Stimulated activated CD4-positive, alpha-beta T cell treated with anti-CD3 and anti-CD28 coated beads, Interleukin-2, amount 100 ng/mL, for 4 hours (primary cell): ENCODE results near the gene SLC17A2.
"Not testable (repeated sequence)": the region's sequence is repeated elsewhere in the genome, so short reads cannot be mapped to it uniquely, and the experiment has no call there.

Experiments
- DNase-seq: peaks from one replicate; pipeline ENCODE4 v3.0.0-alpha.2; 2020; ENCODE audit warnings: low read depth

Gene SLC17A2

GRCh38 chr6:25951296-25952032 is 21.0 kb upstream of the SLC17A2 start:
- no peak for DNase-seq

GRCh38 chr6:25950297-25950696 is 19.8 kb upstream of the SLC17A2 start:
- no peak for DNase-seq

DNA sequence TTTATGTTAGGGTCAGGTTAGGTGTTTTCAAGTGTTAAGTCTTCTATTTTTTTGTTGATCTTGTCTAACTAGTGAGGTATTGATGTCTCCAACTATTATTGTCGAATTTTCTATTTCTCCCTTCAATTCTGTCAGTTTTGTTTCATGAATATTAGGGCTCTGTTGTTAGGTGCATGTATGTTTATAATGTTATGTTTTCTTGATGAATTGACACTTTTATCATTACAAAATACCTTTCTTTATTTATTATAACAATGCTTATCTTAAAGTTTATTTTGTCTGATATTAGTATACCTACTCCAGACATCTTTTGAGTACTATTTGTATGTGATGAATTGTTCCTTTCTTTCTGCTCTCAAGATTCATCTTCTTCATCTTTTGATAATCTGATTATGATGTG is 19.2 kb upstream of the SLC17A2 start:
- DNase-seq, result no peak

GRCh38 chr6:25947492-25947891 is 17.0 kb upstream of the SLC17A2 start:
- DNase-seq, result not testable (repeated sequence)

DNA sequence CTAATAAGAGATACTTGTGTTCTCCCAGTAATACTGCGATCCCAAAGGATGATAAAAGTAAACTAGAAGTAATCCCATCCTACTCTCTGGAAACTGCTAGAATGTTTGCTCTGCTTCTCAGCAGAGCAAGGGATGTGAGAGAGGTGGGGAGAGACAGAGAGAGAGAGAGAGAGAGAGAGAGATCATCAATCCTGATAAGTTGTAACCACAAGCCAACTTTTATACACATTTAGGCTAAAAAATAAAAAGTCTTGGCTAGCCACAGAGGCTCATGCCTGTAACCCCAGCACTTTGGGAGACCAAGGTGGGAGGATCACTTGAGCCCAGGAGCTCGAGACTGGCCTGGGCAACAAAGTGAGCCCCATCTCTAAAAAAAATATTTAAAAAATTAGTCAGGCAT is 16.1 kb upstream of the SLC17A2 start:
- no peak for DNase-seq

DNA sequence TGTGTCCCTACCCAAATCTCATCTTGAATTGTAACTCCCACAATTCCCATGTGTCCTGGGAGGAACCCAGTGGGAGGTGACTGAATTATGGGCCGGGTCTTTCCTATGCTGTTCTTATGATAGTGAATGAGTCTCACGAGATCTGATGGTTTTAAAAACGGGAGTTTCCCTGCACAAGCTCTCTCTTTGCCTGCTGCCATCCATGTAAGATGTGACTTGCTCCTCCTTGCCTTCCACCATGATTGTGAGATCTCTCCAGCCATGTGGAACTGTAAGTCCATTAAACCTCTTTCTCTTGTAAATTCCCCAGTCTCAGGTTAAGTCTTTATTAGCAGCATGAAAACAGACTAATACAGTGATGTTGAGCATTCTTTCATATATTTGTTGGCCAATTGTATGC is 15.2 kb upstream of the SLC17A2 start:
- DNase-seq, result not testable (repeated sequence)

GRCh38 chr6:25944688-25945574 is 14.4 kb upstream of the SLC17A2 start:
- no peak for DNase-seq

- no peak for DNase-seq
Measured at GRCh38 chr6:25943887-25944286, 13.4 kb upstream of the SLC17A2 start.

GRCh38 chr6:25942561-25943147 is 12.2 kb upstream of the SLC17A2 start:
- DNase-seq, result no peak

DNA sequence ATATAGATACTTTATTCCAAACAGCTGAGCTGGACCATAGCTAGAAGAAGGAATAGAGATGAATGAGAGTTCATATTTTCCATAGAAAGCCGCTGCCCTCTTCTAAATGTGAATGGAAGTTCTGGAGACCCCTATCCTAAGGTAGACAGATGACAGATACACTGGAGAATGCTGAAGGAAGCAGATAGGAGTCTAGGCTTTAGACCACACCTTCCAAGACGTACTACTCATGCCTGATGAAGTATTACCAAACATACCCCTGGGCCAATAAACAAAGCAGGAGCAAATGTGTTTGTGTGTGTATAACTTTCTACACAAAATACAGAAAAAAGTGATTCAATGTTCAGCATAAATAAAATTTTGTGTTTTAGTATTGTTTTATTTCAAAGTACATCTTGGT is 9.1 kb upstream of the SLC17A2 start:
- no peak for DNase-seq

- no peak for DNase-seq
Measured at GRCh38 chr6:25935953-25936352, 5.5 kb upstream of the SLC17A2 start.

- DNase-seq, result no peak
Measured at GRCh38 chr6:25934735-25935313, 4.3 kb upstream of the SLC17A2 start.

DNA sequence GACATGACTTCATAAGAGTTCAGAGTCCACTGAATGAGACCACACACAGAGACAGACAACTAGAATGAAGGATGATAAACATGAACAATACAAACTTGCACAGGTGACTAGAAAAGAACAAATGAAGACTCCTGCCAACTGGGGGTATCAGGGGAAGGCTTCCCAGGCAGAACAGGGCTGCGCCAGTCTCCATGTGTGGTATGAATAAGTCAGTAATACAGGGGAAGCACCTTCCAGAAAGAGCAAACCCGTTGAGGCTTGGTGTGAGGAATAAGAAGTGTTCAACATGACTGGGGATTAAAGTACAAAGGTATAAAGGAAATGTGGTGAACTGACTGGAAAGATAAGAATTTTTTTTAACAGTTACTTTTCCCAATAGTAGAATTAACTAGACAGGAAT is 3.7 kb upstream of the SLC17A2 start:
- DNase-seq, result no peak

DNA sequence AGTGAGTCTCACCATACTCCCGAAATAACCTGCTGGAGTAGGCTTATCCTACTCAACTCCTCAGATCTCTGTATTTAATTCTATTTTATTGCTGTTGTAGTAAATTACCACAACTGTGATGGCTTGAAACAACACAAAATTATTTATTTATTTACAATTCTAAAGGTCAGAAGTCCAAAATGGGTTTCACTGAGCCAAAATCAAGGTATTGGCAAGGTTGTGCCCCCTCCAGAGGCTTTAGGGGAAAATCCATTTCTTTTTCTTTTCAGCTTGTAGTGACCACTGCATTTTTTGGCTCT is 869 bp upstream of the SLC17A2 start:
- DNase-seq, result no peak

GRCh38 chr6:25929785-25930184 is 706 bp downstream of the SLC17A2 start:
- DNase-seq, result not testable (repeated sequence)

DNA sequence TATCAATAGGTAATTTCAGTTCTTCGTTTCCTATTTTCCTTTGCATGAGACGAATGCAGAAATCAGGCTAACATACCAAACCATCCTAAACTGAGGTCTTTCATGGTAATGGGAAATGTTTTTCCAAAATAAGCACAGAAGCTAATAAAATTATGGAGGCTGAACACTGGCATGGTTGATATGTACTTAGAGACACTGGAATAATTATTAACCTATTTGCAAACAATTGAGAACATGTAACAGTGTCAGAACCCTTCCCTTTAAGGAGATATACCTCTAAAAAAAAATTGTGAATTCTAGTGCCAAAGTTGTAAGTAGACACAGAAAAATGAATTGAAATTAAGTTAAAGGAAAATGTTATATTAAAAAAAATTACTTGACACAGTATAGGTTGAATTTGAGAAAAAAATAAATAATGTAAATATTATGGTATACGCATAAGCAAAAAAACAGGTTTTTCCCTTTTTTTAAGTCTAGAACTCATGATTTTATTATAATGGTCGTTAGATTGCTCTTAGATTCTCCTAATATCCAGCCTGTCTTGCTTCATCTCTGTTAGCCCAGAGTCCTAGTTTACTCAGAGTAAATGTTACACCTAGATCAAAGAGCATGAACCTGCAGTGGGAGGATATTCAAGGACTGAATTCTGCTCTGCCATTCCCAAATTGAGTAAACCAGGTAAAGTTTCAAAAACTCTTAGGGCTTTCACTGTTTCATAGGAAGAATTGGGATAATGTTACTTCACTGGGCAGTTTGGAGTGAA is 1.7 kb downstream of the SLC17A2 start:
- no peak for DNase-seq

- no peak for DNase-seq
Measured at GRCh38 chr6:25927756-25928216, 2.7 kb downstream of the SLC17A2 start.

DNA sequence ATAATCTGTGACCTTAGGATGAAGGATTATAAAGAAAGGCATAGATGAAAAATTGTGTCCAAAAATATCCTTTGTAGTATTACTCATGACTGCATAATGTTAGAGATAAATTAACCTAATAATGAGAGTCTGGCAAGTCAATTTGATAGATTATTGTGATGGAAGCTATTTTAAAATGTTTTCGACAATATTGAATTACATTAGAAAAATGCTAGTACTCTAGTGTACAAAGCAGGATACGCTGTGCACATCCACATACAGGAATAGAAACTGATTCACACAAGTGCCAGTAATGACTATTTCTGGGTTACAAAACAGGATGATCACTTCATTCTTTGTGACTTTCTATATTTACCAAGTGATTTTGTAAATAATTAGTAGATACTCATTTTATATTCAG is 3.3 kb downstream of the SLC17A2 start:
- no peak for DNase-seq

GRCh38 chr6:25925876-25926275 is 4.6 kb downstream of the SLC17A2 start:
- DNase-seq, result no peak

GRCh38 chr6:25922301-25922700 is 8.2 kb downstream of the SLC17A2 start:
- DNase-seq, result no peak

DNA sequence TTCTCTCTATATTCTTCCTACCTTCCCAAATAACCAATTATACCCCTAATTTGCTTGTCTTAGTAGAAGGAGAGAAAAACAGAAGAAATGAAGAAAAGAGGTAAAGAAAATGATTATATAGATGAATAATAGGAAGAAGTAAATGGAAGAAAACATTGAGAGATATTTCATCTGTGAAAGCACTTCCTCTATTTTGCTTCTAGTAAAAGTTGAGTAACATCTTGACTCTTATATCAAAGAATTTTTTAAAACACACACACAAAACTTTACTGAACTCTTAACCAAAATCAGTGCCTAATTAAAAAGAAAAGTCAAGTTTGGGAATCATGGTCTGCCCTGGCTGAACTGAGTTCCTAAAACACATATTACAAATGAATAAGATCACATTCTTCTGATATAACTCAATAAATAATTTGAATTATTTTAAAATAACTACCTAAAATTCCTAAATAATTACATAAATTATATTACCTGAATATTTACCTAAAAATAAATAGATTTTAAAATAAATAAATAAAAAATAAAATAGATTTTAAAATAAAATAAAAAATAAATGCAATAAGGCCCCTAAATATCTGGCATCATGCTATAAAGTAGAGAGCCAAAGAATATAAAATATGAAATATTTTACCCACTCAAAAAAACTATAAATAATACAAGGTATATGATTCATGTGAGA is 8.8 kb downstream of the SLC17A2 start:
- no peak for DNase-seq
